Vagina (tissue), 2 donors: ENCODE measurements around the gene TSPAN32. TPM values are rescaled to one million over a fixed set of nuclear protein-coding genes. Genes with fewer than 3 reads are reported as not detected.

Experiments used
- DNase-seq, 2 donors: peaks; one replicate each; pipeline ENCODE4 v3.0.0-alpha.2; 2017; ENCODE audit errors: extremely low spot score in 2 of 2
- H3K27ac ChIP-seq: fragments of 200-600 bp; sonication (generic); one replicate; pipeline ENCODE4 v1.5.1; 2019
- H3K27me3 ChIP-seq: fragments of 200-600 bp; sonication (generic); one replicate; pipeline ENCODE4 v1.5.1; 2019
- H3K36me3 ChIP-seq, 2 donors: fragments of 200-600 bp; sonication (generic); one replicate each; pipeline ENCODE4 v1.5.1; 2017 to 2019
- H3K4me1 ChIP-seq: fragments of 200-600 bp; sonication (generic); one replicate; pipeline ENCODE4 v1.5.1; 2019
- H3K4me3 ChIP-seq, 2 donors: fragments of 200-600 bp; sonication (generic); 1 replicate in 1 of 2; 2 replicates in 1 of 2; pipeline ENCODE4 v1.5.1; 2016 to 2019
- H3K9me3 ChIP-seq: fragments of 200-600 bp; sonication (generic); one replicate; pipeline ENCODE4 v1.5.1; 2019
- CTCF ChIP-seq, 3 experiments: fragments of 450-650 bp in 2 of 3; fragments of 200-600 bp in 1 of 3; sonication (generic) in 1 of 3; IDR thresholded peaks; one replicate each; pipeline ENCODE4 v1.5.1; 2017 to 2019; ENCODE audit warnings: antibody characterized with exemption in 3 of 3, mild to moderate bottlenecking in 2 of 3, moderate library complexity in 2 of 3
- POLR2A ChIP-seq, 2 donors: fragments of 450-650 bp; IDR thresholded peaks; one replicate each; pipeline ENCODE4 v1.6.1; 2017; ENCODE audit warnings: antibody characterized with exemption in 2 of 2, mild to moderate bottlenecking in 2 of 2, moderate library complexity in 2 of 2
- POLR2AphosphoS5 ChIP-seq, 2 donors: sonication (generic); formaldehyde crosslinking; IDR thresholded peaks; one replicate each; pipeline ENCODE4 v1.9.0; 2017; ENCODE audit warnings: antibody characterized with exemption in 2 of 2, mild to moderate bottlenecking in 2 of 2, low read depth in 1 of 2; ENCODE audit not compliant: insufficient read depth in 1 of 2
- intact Hi-C: fragments of 100-400 bp; cut with DNase I; formaldehyde crosslinking; loops from one replicate; pipeline ENCODE4 v1.15.1; 2023
- total RNA-seq: library from RNA; depleted of rRNA; stranded (reverse); fragments of >200 nt; gene quantifications from one replicate; pipeline ENCODE4 v1.2.3, GENCODE V29; 2016

The TSPAN32 gene
- total RNA-seq, 1 donor from 2014 or later: 3.7 TPM

GRCh38 chr11:2313051-2313951 lies 11.5 kb downstream of the TSPAN32 start:
- H3K36me3 ChIP-seq: no peaks in the 10 kb centered on the region
- H3K27me3 ChIP-seq: no peaks in the 10 kb centered on the region
- H3K27ac ChIP-seq: peak overlapping the region; percentile 97
- H3K9me3 ChIP-seq: no peaks in the 10 kb centered on the region
- TF ChIP-seq CTCF (IDR thresholded peaks at IDR 0.05) (no peak), POLR2A (IDR thresholded peaks at IDR 0.05) (no peak), POLR2AphosphoS5 (IDR thresholded peaks at IDR 0.05; ENCODE audit: insufficient read depth in 1 of 2, low read depth in 1 of 2) (no peak)
- no peak for DNase-seq
- H3K4me1 ChIP-seq: peaks cover 59% of the 10 kb centered on the region
- intact Hi-C loops: no loop called here
- no peak overlapping the region for H3K4me3 ChIP-seq

DNA sequence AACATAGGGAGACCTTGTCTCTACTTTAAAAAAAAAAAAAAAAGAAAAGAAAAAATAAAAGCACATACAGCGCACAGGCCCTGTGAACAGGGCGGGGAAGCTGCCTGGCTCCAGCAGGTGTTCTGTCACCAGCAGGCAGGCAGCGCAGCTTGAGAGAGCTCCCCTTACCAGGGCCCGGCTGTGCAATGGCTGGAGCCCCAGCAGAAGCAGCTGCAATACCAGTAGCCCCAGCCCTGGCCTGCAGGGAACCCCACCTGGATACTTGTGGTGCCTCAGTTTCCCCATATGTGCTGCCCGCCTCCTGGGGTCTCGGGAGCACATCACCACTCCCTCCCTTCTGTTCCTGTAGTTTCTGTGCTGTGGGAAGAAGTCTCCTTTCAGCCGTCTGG lies 12.3 kb downstream of the TSPAN32 start:
- H3K4me3 ChIP-seq: no peak overlapping the region
- no peak for DNase-seq
- H3K4me1 ChIP-seq: peaks cover 59% of the 10 kb centered on the region
- no peaks in the 10 kb centered on the region for H3K27me3 ChIP-seq
- H3K9me3 ChIP-seq: no peaks in the 10 kb centered on the region
- H3K27ac ChIP-seq: peak overlapping the region; percentile 97
- intact Hi-C loops: no loop called here
- H3K36me3 ChIP-seq: no peaks in the 10 kb centered on the region
- no peak for TF ChIP-seq POLR2AphosphoS5 (IDR thresholded peaks at IDR 0.05; ENCODE audit: insufficient read depth in 1 of 2, low read depth in 1 of 2)
- TF ChIP-seq POLR2A (IDR thresholded peaks at IDR 0.05): no peak
- no peak for TF ChIP-seq CTCF (IDR thresholded peaks at IDR 0.05)

GRCh38 chr11:2314525-2315394 lies 12.9 kb downstream of the TSPAN32 start:
- Histone ChIP-seq H3K27ac (peak overlapping the region; percentile 97), H3K9me3 (no peaks in the 10 kb centered on the region), H3K4me3 (no peak overlapping the region), H3K27me3 (no peaks in the 10 kb centered on the region), H3K36me3 (no peaks in the 10 kb centered on the region), H3K4me1 (peaks cover 59% of the 10 kb centered on the region)
- intact Hi-C loops: loop anchor here (5.0 kb wide), 1 partner anchor 63 kb away; the partner anchor contains the start of gene CD81
- DNase-seq: no peak
- no peak for TF ChIP-seq POLR2A (IDR thresholded peaks at IDR 0.05)
- peak in 1 of 2 donors; percentile 29 for TF ChIP-seq POLR2AphosphoS5 (IDR thresholded peaks at IDR 0.05; ENCODE audit: insufficient read depth in 1 of 2, low read depth in 1 of 2)

- Histone ChIP-seq H3K27ac (peak overlapping the region; percentile 97), H3K9me3 (no peaks in the 10 kb centered on the region), H3K27me3 (no peaks in the 10 kb centered on the region), H3K36me3 (no peaks in the 10 kb centered on the region), H3K4me3 (no peak overlapping the region), H3K4me1 (peaks cover 54% of the 10 kb centered on the region)
- intact Hi-C loops: loop anchor here (5.0 kb wide), 1 partner anchor 62 kb away; the partner anchor contains the start of gene CD81
- DNase-seq: no peak
- TF ChIP-seq POLR2AphosphoS5 (IDR thresholded peaks at IDR 0.05; ENCODE audit: insufficient read depth in 1 of 2, low read depth in 1 of 2) (no peak), POLR2A (IDR thresholded peaks at IDR 0.05) (no peak), CTCF (IDR thresholded peaks at IDR 0.05) (no peak)
Observed at GRCh38 chr11:2315395-2316168, 13.8 kb downstream of the TSPAN32 start.
